Urinary bladder (tissue), 4 donors: ENCODE results near the gene ACTN2. TPM values are rescaled to one million over a fixed set of nuclear protein-coding genes. Genes with fewer than 3 reads are reported as not detected.
A peak's percentile ranks its signal among the peaks of the same experiment; 100 is the strongest.

Experiments
- DNase-seq: peaks from one replicate; pipeline ENCODE4 v3.0.0-alpha.2; 2015; ENCODE audit errors: extremely low spot score
- H3K27ac ChIP-seq: one replicate; pipeline ENCODE4 v1.5.1; 2013; ENCODE audit warnings: low read depth, mild to moderate bottlenecking, moderate library complexity
- H3K36me3 ChIP-seq: one replicate; pipeline ENCODE4 v1.6.1; 2013; ENCODE audit warnings: mild to moderate bottlenecking, moderate library complexity; ENCODE audit not compliant: insufficient read depth
- H3K4me1 ChIP-seq: one replicate; pipeline ENCODE4 v1.6.1; 2013; ENCODE audit warnings: mild to moderate bottlenecking, moderate library complexity; ENCODE audit not compliant: insufficient read depth
- H3K4me3 ChIP-seq: one replicate; pipeline ENCODE4 v1.5.1; 2013; ENCODE audit warnings: low read depth, low read length
- WGBS: extraction: QIAGEN DNeasy Blood & Tissue Kit; methylation state at CpG from one replicate; pipeline ENCODE4 v1.1.7; 2013; 5-methylcytosine and 5-hydroxymethylcytosine counted together
- polyA plus RNA-seq: library from polyadenylated mRNA; stranded (reverse); fragments of 200-250 nt; gene quantifications from one replicate; pipeline ENCODE4 v1.2.3, GENCODE V29; 2013
- total RNA-seq: library from RNA; depleted of rRNA; stranded (reverse); fragments of >200 nt; gene quantifications from one replicate; pipeline ENCODE4 v1.2.3, GENCODE V29; 2014
- donor health status: healthy with polysubstance abuse.
- donor health status: healthy.

The ACTN2 gene
- total and polyA plus RNA-seq, 2 donors, result 12.8 to 14.2 TPM

DNA sequence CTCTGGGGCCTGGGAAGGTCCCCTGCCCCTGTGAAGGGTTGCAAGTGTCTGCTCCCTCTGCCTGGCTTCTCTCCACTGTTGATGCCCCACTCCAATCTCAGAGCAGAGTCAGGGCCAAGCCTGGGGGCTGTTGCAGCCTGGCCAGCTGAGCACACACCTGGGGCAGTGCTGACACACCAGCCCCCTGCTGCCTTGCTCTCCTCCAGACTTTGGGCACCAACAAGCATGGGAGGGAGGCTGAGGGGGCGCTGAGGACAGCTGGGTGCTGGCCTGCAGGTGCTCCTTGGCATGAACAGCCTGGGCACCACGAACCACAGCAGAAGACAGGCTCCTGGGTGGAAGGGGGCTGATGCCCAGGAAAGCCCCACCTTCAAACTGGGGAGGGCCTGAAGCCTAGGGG, 99.2 kb downstream of the ACTN2 start:
- WGBS, result 89% methylated on average over 2 of the region's 2 CpGs
- no peak for DNase-seq
- Histone ChIP-seq H3K36me3 (no peaks in the 10 kb centered on the region), H3K4me1 (no peaks in the 10 kb centered on the region), H3K4me3 (no peak overlapping the region), H3K27ac (no peak overlapping the region)

- WGBS, result 91% methylated on average over 16 of the region's 16 CpGs
- DNase-seq, result no peak
These were observed 100.2 kb downstream of the ACTN2 start for GRCh38 chr1:236786453-236786852.

GRCh38 chr1:236794585-236795034, 108.3 kb downstream of the ACTN2 start:
- Histone ChIP-seq H3K36me3 (no peaks in the 10 kb centered on the region), H3K4me1 (no peaks in the 10 kb centered on the region), H3K4me3 (peak overlapping the region; percentile 0), H3K27ac (no peak overlapping the region)
- no peak for DNase-seq
- 14% methylated on average over 11 of the region's 11 CpGs for WGBS

More at GRCh38 chr1:236786453-236786852, 100.2 kb downstream of the ACTN2 start:
- Histone ChIP-seq H3K27ac (no peak overlapping the region), H3K4me1 (no peaks in the 10 kb centered on the region), H3K4me3 (no peak overlapping the region), H3K36me3 (no peaks in the 10 kb centered on the region)

DNA sequence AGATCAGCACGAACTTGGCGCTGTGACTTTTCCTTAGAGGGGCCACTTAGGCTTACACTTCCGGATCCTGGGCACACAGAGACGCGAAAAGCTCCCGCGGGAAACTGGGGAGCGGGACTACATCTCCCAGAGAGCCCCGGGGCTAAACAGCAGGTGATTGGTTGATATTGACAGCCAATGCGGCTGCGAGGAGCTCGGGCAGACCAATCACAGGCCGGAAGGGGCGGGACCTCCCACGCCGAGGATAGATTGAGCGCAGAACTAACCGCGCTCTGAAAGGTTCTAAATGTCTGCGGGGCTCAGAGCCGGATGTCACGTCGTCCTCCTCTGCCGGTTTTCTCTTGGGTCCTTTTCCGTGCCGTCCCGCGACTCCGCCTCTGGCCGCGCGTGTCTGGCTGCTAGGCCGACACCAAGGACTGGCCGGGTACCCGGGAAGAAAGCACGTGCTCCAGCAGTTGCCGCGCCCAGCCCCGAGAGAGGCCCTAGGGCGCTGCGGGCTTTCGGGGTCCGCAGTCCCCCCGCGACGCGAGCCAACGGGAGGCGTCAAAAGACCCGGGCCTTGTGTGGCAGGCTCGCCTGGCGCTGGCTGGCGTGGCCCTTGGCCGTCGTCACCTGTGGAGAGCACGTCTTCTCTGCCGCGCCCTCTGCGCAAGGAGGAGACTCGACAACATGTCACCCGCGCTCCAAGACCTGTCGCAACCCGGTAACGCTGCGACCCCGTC, 108.9 kb downstream of the ACTN2 start, which contains the start of gene MTR:
Gene MTR (plus strand): TSS at position 258 of the 722 bp plus-strand sequence. CDS start 412 bp downstream, at position 670.
- under 1% methylated on average over 67 of the region's 67 CpGs for WGBS
- DNase-seq, result peak; percentile 96
- Histone ChIP-seq H3K4me1 (no peaks in the 10 kb centered on the region), H3K27ac (peak within 1 kb of the TSS; percentile 88), H3K4me3 (peak within 1 kb of the TSS; percentile 73), H3K36me3 (no peaks in the 10 kb centered on the region)

- Histone ChIP-seq H3K4me3 (peak overlapping the region; percentile 73), H3K4me1 (no peaks in the 10 kb centered on the region), H3K27ac (peak overlapping the region; percentile 88), H3K36me3 (no peaks in the 10 kb centered on the region)
- WGBS, result 2% methylated on average over 41 of the region's 41 CpGs
- peak; percentile 45 for DNase-seq
These were observed 109.7 kb downstream of the ACTN2 start for GRCh38 chr1:236795757-236796667.

DNA sequence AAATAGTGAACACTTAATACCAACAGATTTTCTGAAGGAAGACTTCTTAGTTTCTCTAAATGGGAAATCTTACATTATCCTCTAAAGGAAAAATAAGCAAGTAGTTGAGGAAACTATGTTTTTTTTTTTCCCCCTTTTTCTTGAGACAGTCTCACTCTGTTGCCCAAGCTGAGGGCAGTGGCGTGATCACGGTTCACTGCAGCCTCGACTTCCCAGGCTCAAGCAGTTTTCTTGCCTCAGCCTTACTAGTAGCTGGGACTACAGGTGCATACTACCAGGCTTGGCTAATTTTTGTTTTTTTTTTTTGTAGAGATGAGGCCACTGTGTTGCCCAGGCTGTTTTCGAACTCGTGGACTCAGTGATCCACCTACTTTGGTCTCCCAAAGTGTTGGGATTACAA, 112.7 kb downstream of the ACTN2 start:
- H3K27ac ChIP-seq, result no peak overlapping the region
- WGBS, result 97% methylated on average over 5 of the region's 5 CpGs
- DNase-seq, result no peak
- no peak overlapping the region for H3K4me3 ChIP-seq
- H3K4me1 ChIP-seq, result no peaks in the 10 kb centered on the region
- no peaks in the 10 kb centered on the region for H3K36me3 ChIP-seq

- 88% methylated on average over 5 of the region's 5 CpGs for WGBS
- no peaks in the 10 kb centered on the region for H3K4me1 ChIP-seq
These were observed 113.8 kb downstream of the ACTN2 start for GRCh38 chr1:236800002-236800620.

GRCh38 chr1:236800623-236801022, 114.3 kb downstream of the ACTN2 start:
- no peaks in the 10 kb centered on the region for H3K4me1 ChIP-seq
- H3K4me3 ChIP-seq, result no peak overlapping the region

More at GRCh38 chr1:236800002-236800620, 113.8 kb downstream of the ACTN2 start:
- no peak for DNase-seq
- Histone ChIP-seq H3K4me3 (no peak overlapping the region), H3K36me3 (no peaks in the 10 kb centered on the region), H3K27ac (no peak overlapping the region)

GRCh38 chr1:236802264-236802663, 116.0 kb downstream of the ACTN2 start:
- DNase-seq, result no peak
- Histone ChIP-seq H3K4me1 (no peaks in the 10 kb centered on the region), H3K27ac (no peak overlapping the region), H3K36me3 (no peaks in the 10 kb centered on the region), H3K4me3 (no peak overlapping the region)
- 95% methylated on average over 3 of the region's 3 CpGs for WGBS

More at GRCh38 chr1:236800623-236801022, 114.3 kb downstream of the ACTN2 start:
- H3K36me3 ChIP-seq, result no peaks in the 10 kb centered on the region
- peak; percentile 11 for DNase-seq
- no peak overlapping the region for H3K27ac ChIP-seq

- DNase-seq, result no peak
- no peak overlapping the region for H3K4me3 ChIP-seq
- no peaks in the 10 kb centered on the region for H3K4me1 ChIP-seq
- WGBS, result 96% methylated on average over 2 of the region's 2 CpGs
- no peak overlapping the region for H3K27ac ChIP-seq
- peaks cover 5% of the 10 kb centered on the region for H3K36me3 ChIP-seq
These were observed 120.3 kb downstream of the ACTN2 start for GRCh38 chr1:236806634-236807033.

DNA sequence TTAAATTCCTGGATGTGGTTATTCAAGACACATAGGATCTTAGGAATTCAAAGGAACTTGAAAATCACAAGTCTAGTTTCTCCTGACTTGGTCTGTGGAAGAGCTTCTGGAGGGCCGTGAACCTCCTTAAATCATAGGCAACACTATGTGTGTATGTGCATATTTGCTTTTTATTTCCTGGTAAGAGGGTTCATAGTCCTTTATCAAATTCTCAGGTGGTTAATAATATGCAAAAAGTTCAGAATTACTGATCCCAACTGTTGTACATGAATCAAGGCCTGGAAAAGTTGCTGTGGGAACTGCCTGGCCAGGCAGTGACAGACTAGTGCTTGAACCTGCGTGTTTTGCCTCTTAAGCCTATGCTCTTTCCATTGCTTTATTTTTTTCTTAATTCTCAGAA, 121.7 kb downstream of the ACTN2 start:
- no peak overlapping the region for H3K27ac ChIP-seq
- H3K36me3 ChIP-seq, result peaks cover 5% of the 10 kb centered on the region
- no peak overlapping the region for H3K4me3 ChIP-seq
- WGBS, result 74% methylated on average over 2 of the region's 2 CpGs
- no peaks in the 10 kb centered on the region for H3K4me1 ChIP-seq
- no peak for DNase-seq

DNA sequence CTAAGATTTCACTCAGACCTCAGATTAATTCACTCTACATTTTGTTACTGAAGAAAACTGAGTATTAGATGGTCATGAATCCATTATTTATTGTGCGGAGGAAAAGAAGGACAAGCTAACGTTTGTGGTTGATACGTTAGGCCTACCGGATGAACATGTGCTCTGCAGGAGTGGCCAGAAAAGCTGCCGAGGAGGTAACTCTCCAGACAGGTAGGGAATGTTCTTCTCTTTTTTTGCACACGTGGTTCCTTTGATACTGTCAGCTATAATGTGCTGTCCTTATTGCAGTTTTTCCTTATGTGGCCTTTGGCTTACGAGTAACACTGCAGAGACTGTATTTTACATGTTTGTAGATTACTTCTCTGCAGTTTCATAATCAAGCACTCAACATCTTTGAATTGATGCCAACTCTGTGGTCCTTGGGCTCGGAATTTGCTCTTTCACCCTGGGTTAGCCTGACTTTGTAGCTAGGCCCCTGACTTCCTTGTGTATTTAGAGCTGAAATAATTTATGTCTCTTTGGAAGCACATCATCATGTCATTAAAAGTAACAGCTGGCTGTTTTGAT, 122.3 kb downstream of the ACTN2 start:
- H3K4me3 ChIP-seq, result no peak overlapping the region
- H3K36me3 ChIP-seq, result peaks cover 7% of the 10 kb centered on the region
- DNase-seq, result no peak
- H3K4me1 ChIP-seq, result no peaks in the 10 kb centered on the region
- WGBS, result 79% methylated on average over 8 of the region's 8 CpGs
- H3K27ac ChIP-seq, result no peak overlapping the region

GRCh38 chr1:236809148-236809547, 122.8 kb downstream of the ACTN2 start:
- WGBS, result 67% methylated on average over 1 of the region's 1 CpG
- no peak for DNase-seq
- Histone ChIP-seq H3K4me1 (no peaks in the 10 kb centered on the region), H3K36me3 (peaks cover 7% of the 10 kb centered on the region), H3K27ac (no peak overlapping the region), H3K4me3 (no peak overlapping the region)
